ENCODE measurements around the gene VPS16.
A peak's percentile ranks its signal among the peaks of the same experiment; 100 is the strongest.

Gene VPS16

DNA sequence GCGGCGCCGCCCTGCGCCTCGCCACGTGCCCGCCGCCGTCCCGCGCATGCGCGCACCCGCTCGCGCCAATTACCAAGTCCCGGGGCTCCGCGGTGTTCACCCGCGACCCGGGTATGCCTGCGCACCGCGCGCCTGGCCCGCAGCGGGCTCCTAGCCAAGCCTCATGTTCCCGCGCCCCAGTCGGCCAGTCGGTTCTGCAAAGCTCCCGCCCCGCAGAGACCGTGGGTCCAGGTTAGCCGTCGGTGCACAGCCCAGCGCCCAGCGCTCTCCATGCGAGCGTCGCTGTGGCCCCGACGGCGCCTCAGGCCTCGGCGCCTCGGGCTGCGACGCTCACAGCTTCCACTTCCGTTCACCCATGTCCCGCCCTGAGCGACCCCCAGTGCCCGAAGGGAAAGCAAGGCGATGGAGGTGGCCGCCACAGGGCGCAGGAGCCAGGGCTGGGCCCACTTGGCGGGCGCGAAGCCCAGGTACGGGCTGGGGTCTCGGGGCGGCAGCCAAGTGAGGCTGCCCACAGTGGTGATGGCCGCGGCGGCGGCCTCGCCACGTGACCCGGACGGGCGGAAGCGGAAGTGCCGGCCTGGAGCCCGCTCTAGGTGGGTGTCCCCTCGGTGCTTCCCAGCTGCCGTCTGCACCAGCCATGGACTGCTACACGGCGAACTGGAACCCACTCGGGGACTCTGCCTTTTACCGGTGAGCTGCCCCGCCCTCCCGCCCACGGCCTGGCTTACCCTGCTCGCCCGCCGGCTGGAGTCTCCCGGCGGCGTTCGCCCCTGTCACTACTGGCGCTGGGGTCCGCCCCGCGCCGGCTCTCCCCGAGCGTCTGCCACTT is at the start of gene VPS16, which contains the start of gene PCED1A:
Gene VPS16 (plus strand): TSS at position 608 of the 829 bp plus-strand sequence. CDS start 30 bp downstream, at position 638.
Gene PCED1A (minus strand): TSS at position 518 of the 829 bp plus-strand sequence. CDS start 743 bp downstream, outside the sequence.
- H3K9me3 ChIP-seq: no peaks in the 10 kb centered on the region
- H3K4me1 ChIP-seq (ENCODE audit: control insufficient read depth in 1 of 2, insufficient read depth in 1 of 2, low read depth in 1 of 2, low read length in 1 of 2): peaks cover 18 to 20% of the 10 kb centered on the region in 2 experiments
- peak within 1 kb of the TSS; percentile 87 for H3K27ac ChIP-seq
- H3K27me3 ChIP-seq: no peaks in the 10 kb centered on the region
- H3K36me3 ChIP-seq: no peaks in the 10 kb centered on the region
- TF ChIP-seq, protein P1, sequence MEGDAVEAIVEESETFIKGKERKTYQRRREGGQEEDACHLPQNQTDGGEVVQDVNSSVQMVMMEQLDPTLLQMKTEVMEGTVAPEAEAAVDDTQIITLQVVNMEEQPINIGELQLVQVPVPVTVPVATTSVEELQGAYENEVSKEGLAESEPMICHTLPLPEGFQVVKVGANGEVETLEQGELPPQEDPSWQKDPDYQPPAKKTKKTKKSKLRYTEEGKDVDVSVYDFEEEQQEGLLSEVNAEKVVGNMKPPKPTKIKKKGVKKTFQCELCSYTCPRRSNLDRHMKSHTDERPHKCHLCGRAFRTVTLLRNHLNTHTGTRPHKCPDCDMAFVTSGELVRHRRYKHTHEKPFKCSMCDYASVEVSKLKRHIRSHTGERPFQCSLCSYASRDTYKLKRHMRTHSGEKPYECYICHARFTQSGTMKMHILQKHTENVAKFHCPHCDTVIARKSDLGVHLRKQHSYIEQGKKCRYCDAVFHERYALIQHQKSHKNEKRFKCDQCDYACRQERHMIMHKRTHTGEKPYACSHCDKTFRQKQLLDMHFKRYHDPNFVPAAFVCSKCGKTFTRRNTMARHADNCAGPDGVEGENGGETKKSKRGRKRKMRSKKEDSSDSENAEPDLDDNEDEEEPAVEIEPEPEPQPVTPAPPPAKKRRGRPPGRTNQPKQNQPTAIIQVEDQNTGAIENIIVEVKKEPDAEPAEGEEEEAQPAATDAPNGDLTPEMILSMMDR (IDR thresholded peaks at IDR 0.05): peak; percentile 16
- peak within 1 kb of the TSS; percentile 96 to 100 for H3K4me3 ChIP-seq (ENCODE audit: low read depth in 1 of 2, low read length in 1 of 2)

DNA sequence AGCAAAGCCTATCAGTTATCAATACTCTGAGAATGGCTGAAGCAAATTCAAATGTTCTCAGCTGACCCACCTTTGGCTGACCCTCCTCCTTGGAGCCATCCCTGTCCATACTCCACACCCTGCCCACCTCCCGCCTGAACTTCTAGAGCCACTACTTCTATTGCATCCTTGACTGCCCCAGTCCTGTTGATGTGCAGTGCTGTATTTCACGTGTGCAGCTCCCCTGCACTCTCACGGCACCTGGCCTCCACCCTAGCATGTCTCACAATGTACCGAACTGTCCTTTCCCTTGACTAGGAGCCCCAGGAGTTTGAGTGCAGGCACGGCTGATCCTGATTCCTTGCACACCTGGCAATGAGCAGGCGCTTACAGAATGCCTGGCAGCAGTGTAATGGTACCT is 47.1 kb upstream of the VPS16 start:
- H3K36me3 ChIP-seq: no peaks in the 10 kb centered on the region

GRCh38 chr20:2794202-2794748 is 46.3 kb upstream of the VPS16 start:
- Histone ChIP-seq H3K4me1 (ENCODE audit: control insufficient read depth in 1 of 2, insufficient read depth in 1 of 2, low read depth in 1 of 2, low read length in 1 of 2) (peaks cover 0 to 6% of the 10 kb centered on the region in 2 experiments), H3K27me3 (peaks cover 10% of the 10 kb centered on the region)
- TF ChIP-seq, protein P1 (IDR thresholded peaks at IDR 0.05): no peak

More for the DNA sequence above, 47.1 kb upstream of the VPS16 start:
- Histone ChIP-seq H3K27ac (no peak overlapping the region), H3K9me3 (no peaks in the 10 kb centered on the region), H3K4me3 (ENCODE audit: low read depth in 1 of 2, low read length in 1 of 2) (no peak overlapping the region), H3K27me3 (peaks cover 2% of the 10 kb centered on the region), H3K4me1 (ENCODE audit: control insufficient read depth in 1 of 2, insufficient read depth in 1 of 2, low read depth in 1 of 2, low read length in 1 of 2) (no peaks in the 10 kb centered on the region)
- TF ChIP-seq, protein P1 (IDR thresholded peaks at IDR 0.05): no peak

GRCh38 chr20:2794866-2795447 is 45.6 kb upstream of the VPS16 start:
- Histone ChIP-seq H3K27ac (no peak overlapping the region), H3K4me3 (ENCODE audit: low read depth in 1 of 2, low read length in 1 of 2) (no peak overlapping the region), H3K36me3 (no peaks in the 10 kb centered on the region), H3K27me3 (peaks cover 17% of the 10 kb centered on the region), H3K9me3 (no peaks in the 10 kb centered on the region), H3K4me1 (ENCODE audit: control insufficient read depth in 1 of 2, insufficient read depth in 1 of 2, low read depth in 1 of 2, low read length in 1 of 2) (peaks cover 5 to 13% of the 10 kb centered on the region in 2 experiments)
- TF ChIP-seq, protein P1 (IDR thresholded peaks at IDR 0.05): no peak

More at GRCh38 chr20:2794202-2794748, 46.3 kb upstream of the VPS16 start:
- Histone ChIP-seq H3K36me3 (no peaks in the 10 kb centered on the region), H3K9me3 (no peaks in the 10 kb centered on the region), H3K27ac (no peak overlapping the region), H3K4me3 (ENCODE audit: low read depth in 1 of 2, low read length in 1 of 2) (no peak overlapping the region)

GRCh38 chr20:2795451-2795850 is 45.1 kb upstream of the VPS16 start:
- H3K4me3 ChIP-seq (ENCODE audit: low read depth in 1 of 2, low read length in 1 of 2): no peak overlapping the region
- peaks cover 10 to 17% of the 10 kb centered on the region in 2 experiments for H3K4me1 ChIP-seq (ENCODE audit: control insufficient read depth in 1 of 2, insufficient read depth in 1 of 2, low read depth in 1 of 2, low read length in 1 of 2)
- peaks cover 22% of the 10 kb centered on the region for H3K27me3 ChIP-seq
- H3K27ac ChIP-seq: no peak overlapping the region
- no peaks in the 10 kb centered on the region for H3K9me3 ChIP-seq
- TF ChIP-seq, protein P1 (IDR thresholded peaks at IDR 0.05): no peak
- no peaks in the 10 kb centered on the region for H3K36me3 ChIP-seq

Measured in neutrophil (primary cell).